ENCODE data around the gene TLX3. TPM values are rescaled to one million over a fixed set of nuclear protein-coding genes. Genes with fewer than 3 reads are reported as not detected.
A peak's percentile ranks its signal among the peaks of the same experiment; 100 is the strongest.

Gene TLX3
- total RNA-seq, 4 donors from 2014 or later = not detected

- 78 to 90% methylated on average over 1 to 6 of the region's 7 CpGs for WGBS, 2 donors
- intact Hi-C loops (cut with DNase I) = no loop called here
- H3K9me3 ChIP-seq = no peaks in the 10 kb centered on the region
- no peaks in the 10 kb centered on the region for H3K36me3 ChIP-seq
- TF ChIP-seq CTCF (IDR thresholded peaks at IDR 0.05) (no peak), POLR2A (IDR thresholded peaks at IDR 0.05) (no peak)
- H3K27me3 ChIP-seq = peaks cover 0 to 36% (median 1%) of the 10 kb centered on the region in 4 donors
- no peak overlapping the region for H3K4me3 ChIP-seq
- no peaks in the 10 kb centered on the region for H3K4me1 ChIP-seq
- no peak overlapping the region for H3K27ac ChIP-seq
- no peak for DNase-seq
Measured at GRCh38 chr5:171300358-171300757, 8.7 kb upstream of the TLX3 start.

- Histone ChIP-seq H3K27me3 (peaks cover 30 to 94% (median 41%) of the 10 kb centered on the region in 4 donors), H3K36me3 (no peaks in the 10 kb centered on the region), H3K9me3 (no peaks in the 10 kb centered on the region), H3K27ac (no peak overlapping the region), H3K4me1 (peaks cover 9 to 33% (median 14%) of the 10 kb centered on the region in 3 donors), H3K4me3 (no peak overlapping the region)
- no peak for DNase-seq
- intact Hi-C loops (cut with DNase I) = no loop called here
- TF ChIP-seq POLR2A (IDR thresholded peaks at IDR 0.05) (no peak), CTCF (IDR thresholded peaks at IDR 0.05) (no peak)
- WGBS, 2 donors = 29 to 31% methylated on average over 6 of the region's 6 CpGs
Measured at GRCh38 chr5:171306166-171306565, 2.9 kb upstream of the TLX3 start.

GRCh38 chr5:171306781-171307591, 2.1 kb upstream of the TLX3 start:
- H3K9me3 ChIP-seq = no peaks in the 10 kb centered on the region
- TF ChIP-seq POLR2A (IDR thresholded peaks at IDR 0.05) (no peak), CTCF (IDR thresholded peaks at IDR 0.05) (no peak)
- no peaks in the 10 kb centered on the region for H3K36me3 ChIP-seq
- intact Hi-C loops (cut with DNase I) = no loop called here
- DNase-seq = no peak
- 35% methylated on average over 6 to 10 of the region's 10 CpGs for WGBS, 2 donors
- peaks cover 17 to 41% (median 22%) of the 10 kb centered on the region in 3 donors for H3K4me1 ChIP-seq
- peaks cover 36 to 97% (median 48%) of the 10 kb centered on the region in 4 donors for H3K27me3 ChIP-seq
- H3K4me3 ChIP-seq = no peak overlapping the region
- H3K27ac ChIP-seq = no peak overlapping the region

GRCh38 chr5:171307789-171308452, 1.1 kb upstream of the TLX3 start:
- H3K36me3 ChIP-seq = no peaks in the 10 kb centered on the region
- H3K27me3 ChIP-seq = peaks cover 46 to 100% (median 58%) of the 10 kb centered on the region in 4 donors
- H3K27ac ChIP-seq = no peak overlapping the region
- H3K9me3 ChIP-seq = no peaks in the 10 kb centered on the region
- intact Hi-C loops (cut with DNase I) = no loop called here
- TF ChIP-seq POLR2A (IDR thresholded peaks at IDR 0.05) = no peak
- no peak for TF ChIP-seq CTCF (IDR thresholded peaks at IDR 0.05)
- WGBS, 2 donors = 19 to 34% methylated on average over 28 to 39 of the region's 42 CpGs
- H3K4me3 ChIP-seq = peak overlapping the region in 1 of 4 donors; percentile 18
- H3K4me1 ChIP-seq = peaks cover 26 to 51% (median 29%) of the 10 kb centered on the region in 3 donors
- no peak for DNase-seq

All from esophagus squamous epithelium (tissue), 5 donors.